ENCODE measurements around the gene ITFG2.
"Not testable (repeated sequence)": the region's sequence is repeated elsewhere in the genome, so short reads cannot be mapped to it uniquely, and the experiment has no call there.

ITFG2 gene

GRCh38 chr12:2768224-2768961 is 44.1 kb upstream of the ITFG2 start:
- Histone ChIP-seq H4K8ac (ENCODE audit: low read depth, low read length) (no peak overlapping the region), H3K27me3 (ENCODE audit: insufficient read depth, low read length) (no peaks in the 10 kb centered on the region), H3K27ac (ENCODE audit: low read depth, low read length) (no peak overlapping the region), H3K4ac (ENCODE audit: low read depth, low read length) (no peak overlapping the region), H3K4me2 (ENCODE audit: low read length) (no peak overlapping the region), H3K4me1 (ENCODE audit: control insufficient read depth in 1 of 2, insufficient read depth in 2 of 2, low read length in 2 of 2) (peaks cover 4 to 8% of the 10 kb centered on the region in 2 experiments), H3K23ac (ENCODE audit: low read length) (no peak overlapping the region), H3K4me3 (ENCODE audit: low read depth, low read length) (no peak overlapping the region), H3K9ac (ENCODE audit: low read length) (no peak overlapping the region), H4K91ac (ENCODE audit: low read depth, low read length) (no peak overlapping the region), H2BK120ac (ENCODE audit: insufficient read depth, low read length, poor library complexity) (no peak overlapping the region), H3K9me3 (ENCODE audit: insufficient read depth, low read depth, low read length) (peaks cover 2% of the 10 kb centered on the region), H4K12ac (ENCODE audit: low read depth, low read length) (no peak overlapping the region), H3K18ac (ENCODE audit: low read length) (no peak overlapping the region), H3K79me1 (ENCODE audit: low read length) (no peaks in the 10 kb centered on the region), H2AFZ (ENCODE audit: insufficient read depth, low read length, poor library complexity) (no peak overlapping the region), H2BK12ac (ENCODE audit: low read length) (no peak overlapping the region), H3K36me3 (ENCODE audit: control insufficient read depth in 1 of 2, insufficient read depth in 2 of 2, low read length in 2 of 2) (no peaks in the 10 kb centered on the region), H3K14ac (ENCODE audit: low read length) (no peak overlapping the region), H2BK5ac (ENCODE audit: low read depth, low read length, poor library complexity) (no peak overlapping the region), H2AK5ac (ENCODE audit: low read length) (no peak overlapping the region), H3K79me2 (ENCODE audit: control insufficient read depth, insufficient read depth, low read length, poor library complexity) (no peaks in the 10 kb centered on the region)
- no CpG with 5 or more reads among the region's 10 CpGs for WGBS (ENCODE audit: extremely low coverage, insufficient coverage, insufficient read length)
- no peak for DNase-seq

DNA sequence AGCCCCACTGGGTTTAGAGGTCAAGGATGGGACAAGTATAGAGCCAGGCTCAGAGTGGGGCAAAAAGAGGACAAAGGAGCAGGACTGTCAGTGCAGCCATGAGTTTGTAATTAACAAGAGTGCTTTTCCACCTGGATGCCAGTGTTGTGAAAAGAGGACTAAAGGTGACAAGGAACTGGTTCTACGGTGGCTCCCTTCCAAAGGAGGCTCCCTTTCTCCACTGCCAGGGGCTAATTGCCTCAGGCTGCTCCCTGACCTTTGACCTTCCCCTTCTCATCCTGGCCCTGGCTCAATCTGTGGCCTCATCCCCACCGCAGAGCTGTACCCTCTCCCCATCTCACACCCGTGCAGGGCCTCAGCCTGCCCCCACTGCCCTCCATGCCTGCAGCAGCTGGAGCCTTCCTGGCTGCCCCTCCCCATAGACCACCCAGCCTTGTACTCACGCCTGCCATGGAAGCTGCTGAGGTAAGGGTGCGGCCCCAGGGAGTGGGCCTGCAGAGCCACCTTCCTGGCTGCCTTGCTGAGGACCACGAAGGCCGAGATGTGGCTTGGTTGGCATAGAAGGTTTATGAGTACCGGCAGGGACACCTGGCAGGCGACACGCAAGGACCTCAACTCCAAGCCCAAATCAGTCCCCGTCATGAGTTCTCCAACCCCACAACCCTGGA is 42.5 kb upstream of the ITFG2 start:
- H4K8ac ChIP-seq (ENCODE audit: low read depth, low read length): no peak overlapping the region
- H3K79me1 ChIP-seq (ENCODE audit: low read length): no peaks in the 10 kb centered on the region
- no peak overlapping the region for H3K23ac ChIP-seq (ENCODE audit: low read length)
- WGBS (ENCODE audit: extremely low coverage, insufficient coverage, insufficient read length): no CpG with 5 or more reads among the region's 11 CpGs
- H3K9ac ChIP-seq (ENCODE audit: low read length): no peak overlapping the region
- no peak overlapping the region for H4K12ac ChIP-seq (ENCODE audit: low read depth, low read length)
- no peaks in the 10 kb centered on the region for H3K36me3 ChIP-seq (ENCODE audit: control insufficient read depth in 1 of 2, insufficient read depth in 2 of 2, low read length in 2 of 2)
- no peak overlapping the region for H2AK5ac ChIP-seq (ENCODE audit: low read length)
- H2BK12ac ChIP-seq (ENCODE audit: low read length): no peak overlapping the region
- H3K79me2 ChIP-seq (ENCODE audit: control insufficient read depth, insufficient read depth, low read length, poor library complexity): no peaks in the 10 kb centered on the region
- no peak overlapping the region for H3K27ac ChIP-seq (ENCODE audit: low read depth, low read length)
- H2BK5ac ChIP-seq (ENCODE audit: low read depth, low read length, poor library complexity): no peak overlapping the region
- H3K4me2 ChIP-seq (ENCODE audit: low read length): no peak overlapping the region
- no peak overlapping the region for H2BK120ac ChIP-seq (ENCODE audit: insufficient read depth, low read length, poor library complexity)
- no peaks in the 10 kb centered on the region for H3K27me3 ChIP-seq (ENCODE audit: insufficient read depth, low read length)
- H3K4ac ChIP-seq (ENCODE audit: low read depth, low read length): no peak overlapping the region
- no peak overlapping the region for H2AFZ ChIP-seq (ENCODE audit: insufficient read depth, low read length, poor library complexity)
- peaks cover 4% of the 10 kb centered on the region for H3K9me3 ChIP-seq (ENCODE audit: insufficient read depth, low read depth, low read length)
- no peak overlapping the region for H4K91ac ChIP-seq (ENCODE audit: low read depth, low read length)
- peaks cover 4 to 8% of the 10 kb centered on the region in 2 experiments for H3K4me1 ChIP-seq (ENCODE audit: control insufficient read depth in 1 of 2, insufficient read depth in 2 of 2, low read length in 2 of 2)
- peak overlapping the region; percentile 25 for H3K4me3 ChIP-seq (ENCODE audit: low read depth, low read length)
- H3K18ac ChIP-seq (ENCODE audit: low read length): no peak overlapping the region
- peak; percentile 64 to 77 for DNase-seq
- H3K14ac ChIP-seq (ENCODE audit: low read length): no peak overlapping the region

DNA sequence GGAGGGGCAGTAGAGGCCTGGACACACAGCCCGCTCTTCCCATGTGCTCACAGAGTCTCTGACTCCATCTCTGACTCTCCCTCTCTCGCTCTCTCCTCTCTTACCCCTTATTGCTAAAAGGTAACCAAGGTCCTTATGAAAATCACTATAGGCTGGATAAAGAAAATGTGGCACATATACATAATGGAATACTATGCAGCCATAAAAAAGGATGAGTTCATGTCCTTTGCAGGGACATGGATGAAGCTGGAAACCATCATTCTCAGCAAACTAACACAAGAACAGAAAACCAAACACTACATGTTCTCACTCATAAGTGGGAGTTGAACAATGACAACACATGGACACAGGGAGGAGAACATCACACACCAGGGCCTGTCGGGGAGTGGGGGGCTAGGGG is 41.9 kb upstream of the ITFG2 start:
- not testable (repeated sequence) for H3K79me2 ChIP-seq (ENCODE audit: control insufficient read depth, insufficient read depth, low read length, poor library complexity); H3K27me3 ChIP-seq (ENCODE audit: insufficient read depth, low read length); H2BK12ac ChIP-seq (ENCODE audit: low read length); H3K9me3 ChIP-seq (ENCODE audit: insufficient read depth, low read depth, low read length); H3K4me1 ChIP-seq (ENCODE audit: control insufficient read depth in 1 of 2, insufficient read depth in 2 of 2, low read length in 2 of 2); H2AFZ ChIP-seq (ENCODE audit: insufficient read depth, low read length, poor library complexity); DNase-seq; H3K23ac ChIP-seq (ENCODE audit: low read length); H2BK5ac ChIP-seq (ENCODE audit: low read depth, low read length, poor library complexity); H3K79me1 ChIP-seq (ENCODE audit: low read length); H3K9ac ChIP-seq (ENCODE audit: low read length); H2AK5ac ChIP-seq (ENCODE audit: low read length); H3K27ac ChIP-seq (ENCODE audit: low read depth, low read length); H4K12ac ChIP-seq (ENCODE audit: low read depth, low read length); H3K14ac ChIP-seq (ENCODE audit: low read length); H4K91ac ChIP-seq (ENCODE audit: low read depth, low read length); H2BK120ac ChIP-seq (ENCODE audit: insufficient read depth, low read length, poor library complexity); H4K8ac ChIP-seq (ENCODE audit: low read depth, low read length); H3K18ac ChIP-seq (ENCODE audit: low read length); H3K4me3 ChIP-seq (ENCODE audit: low read depth, low read length); H3K4me2 ChIP-seq (ENCODE audit: low read length); H3K36me3 ChIP-seq (ENCODE audit: control insufficient read depth in 1 of 2, insufficient read depth in 2 of 2, low read length in 2 of 2); H3K4ac ChIP-seq (ENCODE audit: low read depth, low read length)
- no CpG with 5 or more reads among the region's 3 CpGs for WGBS (ENCODE audit: extremely low coverage, insufficient coverage, insufficient read length)

GRCh38 chr12:2772370-2772769 is 40.1 kb upstream of the ITFG2 start:
- DNase-seq: no peak
- H3K79me2 ChIP-seq (ENCODE audit: control insufficient read depth, insufficient read depth, low read length, poor library complexity): no peaks in the 10 kb centered on the region
- no peak overlapping the region for H3K14ac ChIP-seq (ENCODE audit: low read length)
- peaks cover 4% of the 10 kb centered on the region for H3K9me3 ChIP-seq (ENCODE audit: insufficient read depth, low read depth, low read length)
- no peak overlapping the region for H4K91ac ChIP-seq (ENCODE audit: low read depth, low read length)
- no peak overlapping the region for H2AFZ ChIP-seq (ENCODE audit: insufficient read depth, low read length, poor library complexity)
- no peak overlapping the region for H2AK5ac ChIP-seq (ENCODE audit: low read length)
- no peak overlapping the region for H2BK5ac ChIP-seq (ENCODE audit: low read depth, low read length, poor library complexity)
- H3K27me3 ChIP-seq (ENCODE audit: insufficient read depth, low read length): no peaks in the 10 kb centered on the region
- no peak overlapping the region for H3K4ac ChIP-seq (ENCODE audit: low read depth, low read length)
- no peak overlapping the region for H2BK120ac ChIP-seq (ENCODE audit: insufficient read depth, low read length, poor library complexity)
- H3K4me2 ChIP-seq (ENCODE audit: low read length): no peak overlapping the region
- no peak overlapping the region for H3K18ac ChIP-seq (ENCODE audit: low read length)
- no peak overlapping the region for H3K9ac ChIP-seq (ENCODE audit: low read length)
- no CpG with 5 or more reads among the region's 4 CpGs for WGBS (ENCODE audit: extremely low coverage, insufficient coverage, insufficient read length)
- no peak overlapping the region for H2BK12ac ChIP-seq (ENCODE audit: low read length)
- H3K79me1 ChIP-seq (ENCODE audit: low read length): no peaks in the 10 kb centered on the region
- H3K27ac ChIP-seq (ENCODE audit: low read depth, low read length): no peak overlapping the region
- no peak overlapping the region for H4K8ac ChIP-seq (ENCODE audit: low read depth, low read length)
- H3K36me3 ChIP-seq (ENCODE audit: control insufficient read depth in 1 of 2, insufficient read depth in 2 of 2, low read length in 2 of 2): no peaks in the 10 kb centered on the region
- H3K4me1 ChIP-seq (ENCODE audit: control insufficient read depth in 1 of 2, insufficient read depth in 2 of 2, low read length in 2 of 2): peaks cover 4 to 8% of the 10 kb centered on the region in 2 experiments
- no peak overlapping the region for H3K23ac ChIP-seq (ENCODE audit: low read length)
- no peak overlapping the region for H4K12ac ChIP-seq (ENCODE audit: low read depth, low read length)
- no peak overlapping the region for H3K4me3 ChIP-seq (ENCODE audit: low read depth, low read length)

Measured in trophoblast cell (in vitro differentiated cells and primary cell).